WTC11 (cell line): ENCODE measurements around the gene XRCC1. TPM values are rescaled to one million over a fixed set of nuclear protein-coding genes. Genes with fewer than 3 reads are reported as not detected.

Experiments
- ARID4B ChIP-seq: sonication (generic); formaldehyde crosslinking; IDR thresholded peaks from 2 replicates; pipeline ENCODE4 v1.8.0; 2023; ENCODE audit warnings: missing genetic modification reagents, mild to moderate bottlenecking, borderline replicate concordance
- E2F5 ChIP-seq: sonication (generic); formaldehyde crosslinking; IDR thresholded peaks from 2 replicates; pipeline ENCODE4 v1.8.1; 2022; ENCODE audit warnings: mild to moderate bottlenecking, moderate library complexity, missing genetic modification reagents
- ESRRA ChIP-seq: sonication (generic); formaldehyde crosslinking; IDR thresholded peaks from 2 replicates; pipeline ENCODE4 v1.8.1; 2022; ENCODE audit warnings: mild to moderate bottlenecking, missing genetic modification reagents, borderline replicate concordance
- ETV6 ChIP-seq: sonication (generic); formaldehyde crosslinking; IDR thresholded peaks from 2 replicates; pipeline ENCODE4 v1.8.1; 2022; ENCODE audit warnings: mild to moderate bottlenecking, missing genetic modification reagents
- HMGA2 ChIP-seq: fragments of 250-450 bp; sonication (Bioruptor Pico); IDR thresholded peaks from 2 replicates; pipeline ENCODE4 v1.4.0; 2021; ENCODE audit warnings: mild to moderate bottlenecking, moderate library complexity
- IRF1 ChIP-seq: sonication (generic); formaldehyde crosslinking; IDR thresholded peaks from 2 replicates; pipeline ENCODE4 v1.8.0; 2023; ENCODE audit warnings: missing genetic modification reagents
- IRF2 ChIP-seq: sonication (generic); formaldehyde crosslinking; IDR thresholded peaks from 2 replicates; pipeline ENCODE4 v1.8.0; 2022; ENCODE audit warnings: low read depth, missing genetic modification reagents, borderline replicate concordance
- MLX ChIP-seq: sonication (generic); formaldehyde crosslinking; IDR thresholded peaks from 2 replicates; pipeline ENCODE4 v1.8.1; 2023; ENCODE audit warnings: mild to moderate bottlenecking, missing genetic modification reagents, moderate library complexity
- MYBL2 ChIP-seq: sonication (generic); formaldehyde crosslinking; IDR thresholded peaks from 2 replicates; pipeline ENCODE4 v1.8.1; 2023; ENCODE audit warnings: mild to moderate bottlenecking, moderate library complexity, missing genetic modification reagents
- NFE2L1 ChIP-seq: sonication (generic); formaldehyde crosslinking; IDR thresholded peaks from 2 replicates; pipeline ENCODE4 v1.8.1; 2023; ENCODE audit warnings: missing genetic modification reagents
- NFYB ChIP-seq: sonication (generic); formaldehyde crosslinking; conservative IDR thresholded peaks from 2 replicates; pipeline ENCODE4 v1.8.0; 2022; ENCODE audit warnings: low read depth, missing genetic modification reagents
- OVOL2 ChIP-seq: fragments of 250-450 bp; sonication (Bioruptor Pico); IDR thresholded peaks from 2 replicates; pipeline ENCODE4 v1.9.0; 2021; ENCODE audit warnings: mild to moderate bottlenecking, borderline replicate concordance
- PRDM15 ChIP-seq: sonication (generic); formaldehyde crosslinking; IDR thresholded peaks from 2 replicates; pipeline ENCODE4 v1.8.0; 2022; ENCODE audit warnings: missing genetic modification reagents
- TEAD1 ChIP-seq: sonication (generic); formaldehyde crosslinking; IDR thresholded peaks from 2 replicates; pipeline ENCODE4 v1.8.0; 2022; ENCODE audit warnings: mild to moderate bottlenecking, missing genetic modification reagents
- TEAD4 ChIP-seq: sonication (generic); formaldehyde crosslinking; IDR thresholded peaks from 2 replicates; pipeline ENCODE4 v1.8.0; 2022; ENCODE audit warnings: mild to moderate bottlenecking, missing genetic modification reagents
- total RNA-seq: library from RNA; stranded (reverse); gene quantifications from 3 replicates; pipeline ENCODE4 v1.2.3, GENCODE V29; 2021
- TF ChIP-seq, protein P1 (sequence below): sonication (generic); formaldehyde crosslinking; IDR thresholded peaks from 2 replicates; pipeline ENCODE4 v1.8.0; 2023; ENCODE audit warnings: mild to moderate bottlenecking, missing genetic modification reagents
- TF ChIP-seq, protein P2 (sequence below): sonication (generic); formaldehyde crosslinking; IDR thresholded peaks from 2 replicates; pipeline ENCODE4 v1.8.1; 2023; ENCODE audit warnings: mild to moderate bottlenecking, missing genetic modification reagents
- TF ChIP-seq, protein P3 (sequence below): sonication (generic); formaldehyde crosslinking; IDR thresholded peaks from 2 replicates; pipeline ENCODE4 v1.8.1; 2023; ENCODE audit warnings: mild to moderate bottlenecking, missing genetic modification reagents, moderate library complexity
- TF ChIP-seq, protein P4 (sequence below): sonication (generic); formaldehyde crosslinking; IDR thresholded peaks from 2 replicates; pipeline ENCODE4 v1.8.0; 2022; ENCODE audit warnings: mild to moderate bottlenecking, missing genetic modification reagents

The XRCC1 gene
- total RNA-seq, 1 experiment from 2014 or later: 48.3 TPM

GRCh38 chr19:43619262-43620060, 44.1 kb upstream of the XRCC1 start, which contains the start of gene ZNF428 (continued):
- peak; percentile 39; the same call in 1 of the 2 replicates for TF ChIP-seq ARID4B (CRISPR knock-in tag)
- TF ChIP-seq OVOL2 (CRISPR knock-in tag): no peak
- TF ChIP-seq, protein P1, sequence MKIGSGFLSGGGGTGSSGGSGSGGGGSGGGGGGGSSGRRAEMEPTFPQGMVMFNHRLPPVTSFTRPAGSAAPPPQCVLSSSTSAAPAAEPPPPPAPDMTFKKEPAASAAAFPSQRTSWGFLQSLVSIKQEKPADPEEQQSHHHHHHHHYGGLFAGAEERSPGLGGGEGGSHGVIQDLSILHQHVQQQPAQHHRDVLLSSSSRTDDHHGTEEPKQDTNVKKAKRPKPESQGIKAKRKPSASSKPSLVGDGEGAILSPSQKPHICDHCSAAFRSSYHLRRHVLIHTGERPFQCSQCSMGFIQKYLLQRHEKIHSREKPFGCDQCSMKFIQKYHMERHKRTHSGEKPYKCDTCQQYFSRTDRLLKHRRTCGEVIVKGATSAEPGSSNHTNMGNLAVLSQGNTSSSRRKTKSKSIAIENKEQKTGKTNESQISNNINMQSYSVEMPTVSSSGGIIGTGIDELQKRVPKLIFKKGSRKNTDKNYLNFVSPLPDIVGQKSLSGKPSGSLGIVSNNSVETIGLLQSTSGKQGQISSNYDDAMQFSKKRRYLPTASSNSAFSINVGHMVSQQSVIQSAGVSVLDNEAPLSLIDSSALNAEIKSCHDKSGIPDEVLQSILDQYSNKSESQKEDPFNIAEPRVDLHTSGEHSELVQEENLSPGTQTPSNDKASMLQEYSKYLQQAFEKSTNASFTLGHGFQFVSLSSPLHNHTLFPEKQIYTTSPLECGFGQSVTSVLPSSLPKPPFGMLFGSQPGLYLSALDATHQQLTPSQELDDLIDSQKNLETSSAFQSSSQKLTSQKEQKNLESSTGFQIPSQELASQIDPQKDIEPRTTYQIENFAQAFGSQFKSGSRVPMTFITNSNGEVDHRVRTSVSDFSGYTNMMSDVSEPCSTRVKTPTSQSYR (CRISPR knock-in tag): 0 out of 2 replicates have a peak, but pooled peaks have one; percentile 36
- TF ChIP-seq IRF1 (CRISPR knock-in tag): peak; percentile 86
- TF ChIP-seq ESRRA (CRISPR knock-in tag): peak; percentile 53; the same call in 1 of the 2 replicates
- peak; percentile 17; the same call in 1 of the 2 replicates for TF ChIP-seq MLX (CRISPR knock-in tag)
- TF ChIP-seq PRDM15: peak; percentile 54
- no peak for TF ChIP-seq IRF2 (CRISPR knock-in tag)
- TF ChIP-seq ETV6 (CRISPR knock-in tag): peak; percentile 94
- peak; percentile 90 for TF ChIP-seq E2F5 (CRISPR knock-in tag)
- TF ChIP-seq, protein P2, sequence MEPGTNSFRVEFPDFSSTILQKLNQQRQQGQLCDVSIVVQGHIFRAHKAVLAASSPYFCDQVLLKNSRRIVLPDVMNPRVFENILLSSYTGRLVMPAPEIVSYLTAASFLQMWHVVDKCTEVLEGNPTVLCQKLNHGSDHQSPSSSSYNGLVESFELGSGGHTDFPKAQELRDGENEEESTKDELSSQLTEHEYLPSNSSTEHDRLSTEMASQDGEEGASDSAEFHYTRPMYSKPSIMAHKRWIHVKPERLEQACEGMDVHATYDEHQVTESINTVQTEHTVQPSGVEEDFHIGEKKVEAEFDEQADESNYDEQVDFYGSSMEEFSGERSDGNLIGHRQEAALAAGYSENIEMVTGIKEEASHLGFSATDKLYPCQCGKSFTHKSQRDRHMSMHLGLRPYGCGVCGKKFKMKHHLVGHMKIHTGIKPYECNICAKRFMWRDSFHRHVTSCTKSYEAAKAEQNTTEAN (CRISPR knock-in tag): peak; percentile 93
- no peak for TF ChIP-seq HMGA2 (CRISPR knock-in tag)
- TF ChIP-seq TEAD4 (CRISPR knock-in tag): no peak
- TF ChIP-seq TEAD1 (CRISPR knock-in tag): peak; percentile 83
- TF ChIP-seq, protein P3, sequence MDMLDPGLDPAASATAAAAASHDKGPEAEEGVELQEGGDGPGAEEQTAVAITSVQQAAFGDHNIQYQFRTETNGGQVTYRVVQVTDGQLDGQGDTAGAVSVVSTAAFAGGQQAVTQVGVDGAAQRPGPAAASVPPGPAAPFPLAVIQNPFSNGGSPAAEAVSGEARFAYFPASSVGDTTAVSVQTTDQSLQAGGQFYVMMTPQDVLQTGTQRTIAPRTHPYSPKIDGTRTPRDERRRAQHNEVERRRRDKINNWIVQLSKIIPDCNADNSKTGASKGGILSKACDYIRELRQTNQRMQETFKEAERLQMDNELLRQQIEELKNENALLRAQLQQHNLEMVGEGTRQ (CRISPR knock-in tag): no peak; the same call in 1 of the 2 replicates
- TF ChIP-seq, protein P4, sequence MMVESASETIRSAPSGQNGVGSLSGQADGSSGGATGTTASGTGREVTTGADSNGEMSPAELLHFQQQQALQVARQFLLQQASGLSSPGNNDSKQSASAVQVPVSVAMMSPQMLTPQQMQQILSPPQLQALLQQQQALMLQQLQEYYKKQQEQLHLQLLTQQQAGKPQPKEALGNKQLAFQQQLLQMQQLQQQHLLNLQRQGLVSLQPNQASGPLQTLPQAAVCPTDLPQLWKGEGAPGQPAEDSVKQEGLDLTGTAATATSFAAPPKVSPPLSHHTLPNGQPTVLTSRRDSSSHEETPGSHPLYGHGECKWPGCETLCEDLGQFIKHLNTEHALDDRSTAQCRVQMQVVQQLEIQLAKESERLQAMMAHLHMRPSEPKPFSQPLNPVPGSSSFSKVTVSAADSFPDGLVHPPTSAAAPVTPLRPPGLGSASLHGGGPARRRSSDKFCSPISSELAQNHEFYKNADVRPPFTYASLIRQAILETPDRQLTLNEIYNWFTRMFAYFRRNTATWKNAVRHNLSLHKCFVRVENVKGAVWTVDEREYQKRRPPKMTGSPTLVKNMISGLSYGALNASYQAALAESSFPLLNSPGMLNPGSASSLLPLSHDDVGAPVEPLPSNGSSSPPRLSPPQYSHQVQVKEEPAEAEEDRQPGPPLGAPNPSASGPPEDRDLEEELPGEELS: peak; percentile 73
- peak; percentile 60; the same call in 1 of the 2 replicates for TF ChIP-seq NFE2L1 (CRISPR knock-in tag)
- TF ChIP-seq NFYB (CRISPR knock-in tag): 0 out of 2 replicates have a peak, but pooled peaks have one; percentile 16
- no peak for TF ChIP-seq MYBL2 (CRISPR knock-in tag)
